HepG2 (cell line): ENCODE measurements around the gene TTBK1. TPM values are rescaled to one million over a fixed set of nuclear protein-coding genes. Genes with fewer than 3 reads are reported as not detected.

Experiments
- ASH2L ChIP-seq: fragments of 300-600, 200-600 bp; sonication (generic); IDR thresholded peaks from 2 replicates; pipeline ENCODE4 v1.7.0; 2017; ENCODE audit warnings: low read depth, mild to moderate bottlenecking, moderate library complexity, mixed read lengths, low read length; ENCODE audit not compliant: insufficient read length
- CHD2 ChIP-seq: IDR thresholded peaks from 2 replicates; pipeline ENCODE4 v1.6.1; 2011; ENCODE audit warnings: low read depth, low read length, improper control_type of control experiment
- HNRNPLL ChIP-seq: fragments of 200-400 bp; formaldehyde crosslinking; IDR thresholded peaks from 2 replicates; pipeline ENCODE4 v1.6.1; 2017; ENCODE audit warnings: mild to moderate bottlenecking, low read depth, low read length; ENCODE audit not compliant: poor library complexity, severe bottlenecking
- MLLT10 ChIP-seq: sonication (generic); formaldehyde crosslinking; IDR thresholded peaks from 2 replicates; pipeline ENCODE4 v1.4.0; 2020; ENCODE audit warnings: missing genetic modification reagents
- RBM39 ChIP-seq: fragments of 200-400 bp; formaldehyde crosslinking; IDR thresholded peaks from one replicate; pipeline ENCODE4 v1.6.1; 2018; ENCODE audit warnings: antibody characterized with exemption, mild to moderate bottlenecking, low read depth, low read length; ENCODE audit not compliant: poor library complexity, severe bottlenecking
- RFX3 ChIP-seq: IDR thresholded peaks from 2 replicates; pipeline ENCODE4 v1.6.1; 2016; ENCODE audit warnings: missing biosample characterization, missing genetic modification reagents
- SATB2 ChIP-seq: sonication (generic); formaldehyde crosslinking; IDR thresholded peaks from 2 replicates; pipeline ENCODE4 v1.5.0; 2020; ENCODE audit warnings: missing genetic modification reagents
- ZNF232 ChIP-seq: sonication (generic); formaldehyde crosslinking; IDR thresholded peaks from 2 replicates; pipeline ENCODE4 v1.4.0; 2020; ENCODE audit warnings: missing genetic modification reagents, borderline replicate concordance
- ZNF253 ChIP-seq: sonication (generic); formaldehyde crosslinking; IDR thresholded peaks from 2 replicates; pipeline ENCODE4 v1.8.0; 2022; ENCODE audit warnings: mild to moderate bottlenecking, missing genetic modification reagents, borderline replicate concordance
- ZNF264 ChIP-seq: sonication (generic); formaldehyde crosslinking; IDR thresholded peaks from 2 replicates; pipeline ENCODE4 v1.4.0; 2020; ENCODE audit warnings: missing genetic modification reagents
- ZNF343 ChIP-seq: sonication (generic); formaldehyde crosslinking; IDR thresholded peaks from 2 replicates; pipeline ENCODE4 v1.4.0; 2020; ENCODE audit warnings: mild to moderate bottlenecking, missing genetic modification reagents
- ZNF563 ChIP-seq: sonication (generic); formaldehyde crosslinking; IDR thresholded peaks from 2 replicates; pipeline ENCODE4 v1.8.0; 2022; ENCODE audit warnings: mild to moderate bottlenecking, moderate library complexity, missing genetic modification reagents
- ZNF672 ChIP-seq: sonication (generic); formaldehyde crosslinking; IDR thresholded peaks from 2 replicates; pipeline ENCODE4 v1.8.1; 2022; ENCODE audit warnings: missing genetic modification reagents
- ZNF788 ChIP-seq: sonication (generic); formaldehyde crosslinking; IDR thresholded peaks from 2 replicates; pipeline ENCODE4 v1.5.0; 2020; ENCODE audit warnings: mild to moderate bottlenecking, missing genetic modification reagents, borderline replicate concordance
- polyA plus RNA-seq, 8 experiments: library from polyadenylated mRNA; depleted of rRNA in 3 of 8; stranded (reverse) in 7 of 8; unstranded in 1 of 8; fragments of >200 nt; fragmentation: Illumina TruSeq in 4 of 8; extraction: Trizol in 4 of 8; gene quantifications; 2 replicates each; pipeline versions ENCODE4 v1.2.1 to v1.2.3, GENCODE V29; 2011 to 2016; ENCODE audit warnings: low read depth in 4 of 8, missing spikeins in 1 of 8, mixed read lengths in 1 of 8; ENCODE audit not compliant: insufficient read depth in 1 of 8
- total RNA-seq, 5 experiments: library from RNA; depleted of rRNA; stranded (reverse); fragments of >200 nt; fragmentation: Illumina TruSeq; extraction: Trizol; gene quantifications; 2 replicates each; pipeline ENCODE4 v1.2.3, GENCODE V29; 2016; ENCODE audit warnings: low read depth in 1 of 5
- TF ChIP-seq, protein P1 (sequence below): IDR thresholded peaks from 2 replicates; pipeline ENCODE4 v1.6.1; 2016; ENCODE audit warnings: missing biosample characterization, missing genetic modification reagents, low read depth
- TF ChIP-seq, protein P2 (sequence below): sonication (generic); formaldehyde crosslinking; IDR thresholded peaks from 2 replicates; pipeline ENCODE4 v1.8.1; 2022; ENCODE audit warnings: low read depth, mild to moderate bottlenecking, missing genetic modification reagents
- TF ChIP-seq, protein P3 (sequence below): sonication (generic); formaldehyde crosslinking; IDR thresholded peaks from 2 replicates; pipeline ENCODE4 v1.4.0; 2020; ENCODE audit warnings: missing genetic modification reagents, mild to moderate bottlenecking, borderline replicate concordance
- TF ChIP-seq, protein P4 (sequence below): sonication (generic); formaldehyde crosslinking; IDR thresholded peaks from 2 replicates; pipeline ENCODE4 v1.8.1; 2023; ENCODE audit warnings: mild to moderate bottlenecking, missing genetic modification reagents, borderline replicate concordance

The TTBK1 gene
- total and polyA plus RNA-seq, 2 of the 13 experiments (the other 11 are each of a cell fraction or from before 2014, with no cell fraction given), result 0.24 to 0.33 TPM

DNA sequence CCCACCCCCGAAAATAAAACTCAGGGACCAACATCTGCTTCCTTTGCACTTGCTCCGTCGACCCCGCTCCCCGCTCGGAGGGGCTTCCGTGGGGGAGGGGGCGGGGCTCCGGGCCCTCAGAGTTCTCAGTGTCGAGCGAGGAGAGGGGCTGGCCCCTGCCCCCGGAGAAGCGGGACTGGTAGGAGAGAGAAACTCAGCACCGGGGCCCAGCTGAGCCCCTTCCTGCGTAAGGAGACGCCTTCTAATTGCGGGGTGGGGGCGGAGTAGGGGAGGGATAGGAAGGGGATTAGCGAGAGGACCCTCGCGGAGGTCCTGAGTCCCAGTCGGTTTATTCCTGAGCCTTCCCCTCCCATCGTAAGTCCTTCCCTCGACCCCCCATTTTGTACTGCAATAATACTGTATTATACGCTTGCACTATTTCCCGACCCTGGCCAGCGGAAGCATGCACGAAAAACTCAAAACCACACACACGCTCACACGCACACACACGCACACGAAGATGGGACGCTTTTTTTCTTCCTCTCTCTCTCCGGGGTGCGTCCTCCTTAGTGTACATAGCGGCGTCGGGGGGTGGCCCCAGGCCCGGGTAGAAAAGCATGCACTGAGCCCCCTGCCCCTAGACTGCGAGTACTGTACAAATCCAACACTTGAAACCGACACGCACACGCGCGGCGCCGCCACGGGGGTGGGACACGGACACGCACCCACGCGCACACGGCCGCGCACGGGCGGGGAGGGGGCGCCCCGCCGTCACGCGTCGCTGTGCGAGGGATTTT is 32.7 kb downstream of the TTBK1 start (continued):
- 0 out of 2 replicates have a peak, but pooled peaks have one; percentile 28 for TF ChIP-seq ZNF672 (CRISPR knock-in tag)
- TF ChIP-seq ZNF232 (CRISPR knock-in tag), result no peak
- no peak for TF ChIP-seq CHD2
- TF ChIP-seq RBM39, result peak; percentile 23
- TF ChIP-seq ZNF343 (CRISPR knock-in tag), result 0 out of 2 replicates have a peak, but pooled peaks have one; percentile 12
- TF ChIP-seq ZNF788 (CRISPR knock-in tag), result no peak; the same call in 1 of the 2 replicates
- peak; percentile 44; the same call in 1 of the 2 replicates for TF ChIP-seq ZNF563 (CRISPR knock-in tag)
- TF ChIP-seq ZNF253, result peak; percentile 10; the same call in 1 of the 2 replicates
- TF ChIP-seq, protein P1, sequence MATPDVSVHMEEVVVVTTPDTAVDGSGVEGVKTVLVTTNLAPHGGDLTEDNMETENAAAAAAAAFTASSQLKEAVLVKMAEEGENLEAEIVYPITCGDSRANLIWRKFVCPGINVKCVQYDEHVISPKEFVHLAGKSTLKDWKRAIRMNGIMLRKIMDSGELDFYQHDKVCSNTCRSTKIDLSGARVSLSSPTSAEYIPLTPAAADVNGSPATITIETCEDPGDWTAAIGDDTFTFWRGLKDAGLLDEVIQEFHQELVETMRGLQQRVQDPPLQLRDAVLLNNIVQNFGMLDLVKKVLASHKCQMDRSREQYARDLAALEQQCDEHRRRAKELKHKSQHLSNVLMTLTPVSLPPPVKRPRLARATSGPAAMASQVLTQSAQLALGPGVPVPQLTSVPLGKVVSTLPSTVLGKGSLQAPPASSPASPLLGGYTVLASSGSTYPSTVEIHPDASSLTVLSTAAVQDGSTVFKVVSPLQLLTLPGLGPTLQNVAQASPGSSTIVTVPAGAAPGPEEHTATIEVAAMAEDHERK (CRISPR knock-in tag), result no peak
- TF ChIP-seq, protein P2, sequence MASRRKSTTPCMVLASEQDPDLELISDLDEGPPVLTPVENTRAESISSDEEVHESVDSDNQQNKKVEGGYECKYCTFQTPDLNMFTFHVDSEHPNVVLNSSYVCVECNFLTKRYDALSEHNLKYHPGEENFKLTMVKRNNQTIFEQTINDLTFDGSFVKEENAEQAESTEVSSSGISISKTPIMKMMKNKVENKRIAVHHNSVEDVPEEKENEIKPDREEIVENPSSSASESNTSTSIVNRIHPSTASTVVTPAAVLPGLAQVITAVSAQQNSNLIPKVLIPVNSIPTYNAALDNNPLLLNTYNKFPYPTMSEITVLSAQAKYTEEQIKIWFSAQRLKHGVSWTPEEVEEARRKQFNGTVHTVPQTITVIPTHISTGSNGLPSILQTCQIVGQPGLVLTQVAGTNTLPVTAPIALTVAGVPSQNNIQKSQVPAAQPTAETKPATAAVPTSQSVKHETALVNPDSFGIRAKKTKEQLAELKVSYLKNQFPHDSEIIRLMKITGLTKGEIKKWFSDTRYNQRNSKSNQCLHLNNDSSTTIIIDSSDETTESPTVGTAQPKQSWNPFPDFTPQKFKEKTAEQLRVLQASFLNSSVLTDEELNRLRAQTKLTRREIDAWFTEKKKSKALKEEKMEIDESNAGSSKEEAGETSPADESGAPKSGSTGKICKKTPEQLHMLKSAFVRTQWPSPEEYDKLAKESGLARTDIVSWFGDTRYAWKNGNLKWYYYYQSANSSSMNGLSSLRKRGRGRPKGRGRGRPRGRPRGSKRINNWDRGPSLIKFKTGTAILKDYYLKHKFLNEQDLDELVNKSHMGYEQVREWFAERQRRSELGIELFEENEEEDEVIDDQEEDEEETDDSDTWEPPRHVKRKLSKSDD (CRISPR knock-in tag), result peak; percentile 82
- TF ChIP-seq HNRNPLL, result peak; percentile 29
- no peak for TF ChIP-seq ASH2L
- TF ChIP-seq, protein P3, sequence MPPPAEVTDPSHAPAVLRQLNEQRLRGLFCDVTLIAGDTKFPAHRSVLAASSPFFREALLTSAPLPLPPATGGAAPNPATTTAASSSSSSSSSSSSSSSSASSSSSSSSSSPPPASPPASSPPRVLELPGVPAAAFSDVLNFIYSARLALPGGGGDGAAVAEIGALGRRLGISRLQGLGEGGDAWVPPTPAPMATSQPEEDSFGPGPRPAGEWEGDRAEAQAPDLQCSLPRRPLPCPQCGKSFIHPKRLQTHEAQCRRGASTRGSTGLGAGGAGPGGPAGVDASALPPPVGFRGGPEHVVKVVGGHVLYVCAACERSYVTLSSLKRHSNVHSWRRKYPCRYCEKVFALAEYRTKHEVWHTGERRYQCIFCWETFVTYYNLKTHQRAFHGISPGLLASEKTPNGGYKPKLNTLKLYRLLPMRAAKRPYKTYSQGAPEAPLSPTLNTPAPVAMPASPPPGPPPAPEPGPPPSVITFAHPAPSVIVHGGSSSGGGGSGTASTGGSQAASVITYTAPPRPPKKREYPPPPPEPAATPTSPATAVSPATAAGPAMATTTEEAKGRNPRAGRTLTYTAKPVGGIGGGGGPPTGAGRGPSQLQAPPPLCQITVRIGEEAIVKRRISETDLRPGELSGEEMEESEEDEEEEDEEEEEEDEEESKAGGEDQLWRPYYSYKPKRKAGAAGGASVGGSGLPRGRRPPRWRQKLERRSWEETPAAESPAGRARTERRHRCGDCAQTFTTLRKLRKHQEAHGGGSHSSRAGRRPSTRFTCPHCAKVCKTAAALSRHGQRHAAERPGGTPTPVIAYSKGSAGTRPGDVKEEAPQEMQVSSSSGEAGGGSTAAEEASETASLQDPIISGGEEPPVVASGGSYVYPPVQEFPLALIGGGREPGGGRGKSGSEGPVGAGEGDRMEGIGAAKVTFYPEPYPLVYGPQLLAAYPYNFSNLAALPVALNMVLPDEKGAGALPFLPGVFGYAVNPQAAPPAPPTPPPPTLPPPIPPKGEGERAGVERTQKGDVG (CRISPR knock-in tag), result no peak
- no peak for TF ChIP-seq ZNF264
- no peak for TF ChIP-seq MLLT10 (CRISPR knock-in tag)
- TF ChIP-seq RFX3, result no peak
- TF ChIP-seq, protein P4, sequence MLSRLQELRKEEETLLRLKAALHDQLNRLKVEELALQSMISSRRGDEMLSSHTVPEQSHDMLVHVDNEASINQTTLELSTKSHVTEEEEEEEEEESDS, result no peak
- TF ChIP-seq SATB2, result no peak
